ENCODE results near the gene C2orf80.
A peak's percentile ranks its signal among the peaks of the same experiment; 100 is the strongest.
"Not testable (repeated sequence)": the region's sequence is repeated elsewhere in the genome, so short reads cannot be mapped to it uniquely, and the experiment has no call there.

Gene C2orf80

GRCh38 chr2:208189810-208190503 lies at the start of gene C2orf80:
C2orf80 (minus strand) TSS chr2:208190030; CDS start chr2:208186986, 3,044 bp downstream.
- no peak for DNase-seq

- no peak for DNase-seq
These were observed 46.0 kb upstream of the C2orf80 start for GRCh38 chr2:208235860-208236259.

- DNase-seq: no peak
These were observed 45.0 kb upstream of the C2orf80 start for GRCh38 chr2:208234786-208235185.

GRCh38 chr2:208228476-208228875 lies 38.6 kb upstream of the C2orf80 start:
- no peak for DNase-seq

- no peak for DNase-seq
These were observed 37.9 kb upstream of the C2orf80 start for GRCh38 chr2:208227581-208228232.

GRCh38 chr2:208224802-208225201 lies 35.0 kb upstream of the C2orf80 start:
- DNase-seq: no peak

GRCh38 chr2:208222351-208222750 lies 32.5 kb upstream of the C2orf80 start:
- DNase-seq: no peak

GRCh38 chr2:208221873-208222272 lies 32.0 kb upstream of the C2orf80 start:
- not testable (repeated sequence) for DNase-seq

- no peak for DNase-seq
These were observed 21.0 kb upstream of the C2orf80 start for GRCh38 chr2:208210688-208211451.

- no peak for DNase-seq
These were observed 18.7 kb upstream of the C2orf80 start for GRCh38 chr2:208208335-208209085.

- DNase-seq: no peak
These were observed 17.9 kb upstream of the C2orf80 start for GRCh38 chr2:208207769-208208168.

GRCh38 chr2:208204166-208204565 lies 14.3 kb upstream of the C2orf80 start:
- no peak for DNase-seq

- DNase-seq: no peak
These were observed 5.7 kb upstream of the C2orf80 start for GRCh38 chr2:208195531-208195930.

GRCh38 chr2:208192611-208193236 lies 2.9 kb upstream of the C2orf80 start:
- DNase-seq: no peak

GRCh38 chr2:208189069-208189809 lies 591 bp downstream of the C2orf80 start:
- no peak for DNase-seq

GRCh38 chr2:208186893-208187292 lies 2.9 kb downstream of the C2orf80 start:
- DNase-seq: no peak

- DNase-seq: no peak
These were observed 3.4 kb downstream of the C2orf80 start for GRCh38 chr2:208186465-208186864.

GRCh38 chr2:208183972-208184705 lies 5.7 kb downstream of the C2orf80 start:
- no peak for DNase-seq

- DNase-seq: peak in 1 of 2 donors; percentile 7
These were observed 6.3 kb downstream of the C2orf80 start for GRCh38 chr2:208183526-208183925.

- DNase-seq: no peak
These were observed 7.0 kb downstream of the C2orf80 start for GRCh38 chr2:208182835-208183234.

- DNase-seq: no peak
These were observed 10.7 kb downstream of the C2orf80 start for GRCh38 chr2:208179028-208179609.

Data from CD4-positive, alpha-beta T cell treated with Interleukin-1 beta for 1 hour (primary cell).